Upper lobe of left lung (tissue), 4 donors: Measurements from ENCODE around the gene JAZF1.

Source experiments
- CTCF ChIP-seq, 6 experiments: fragments of 450-650 bp in 4 of 6; fragments of 200-600 bp in 2 of 6; sonication (generic) in 2 of 6; IDR thresholded peaks; one replicate each; pipeline ENCODE4 v1.5.1; 2016 to 2019; ENCODE audit warnings: antibody characterized with exemption in 6 of 6
- EP300 ChIP-seq, 4 donors: sonication (generic); formaldehyde crosslinking; IDR thresholded peaks; one replicate each; pipeline ENCODE4 v1.5.1; 2017; ENCODE audit warnings: antibody characterized with exemption in 4 of 4, control low read depth in 2 of 4
- POLR2A ChIP-seq, 4 donors: fragments of 450-650 bp; IDR thresholded peaks; one replicate each; pipeline ENCODE4 v1.5.1; 2016 to 2017; ENCODE audit warnings: antibody characterized with exemption in 4 of 4, mild to moderate bottlenecking in 2 of 4

- TF ChIP-seq CTCF (IDR thresholded peaks at IDR 0.05), result no peak
- no peak for TF ChIP-seq POLR2A (IDR thresholded peaks at IDR 0.05)
- no peak for TF ChIP-seq EP300 (IDR thresholded peaks at IDR 0.05)
Observed at GRCh38 chr7:28140979-28141378, 39.6 kb downstream of the JAZF1 start.
